Panc1 (cell line): ENCODE measurements around the gene LRMDA.

Experiments
- POLR2AphosphoS5 ChIP-seq: IDR thresholded peaks from 2 replicates; pipeline ENCODE4 v1.6.1; 2012; ENCODE audit warnings: mild to moderate bottlenecking, low read depth, low read length, moderate library complexity
- REST ChIP-seq, 2 experiments: IDR thresholded peaks; 2 replicates each; pipeline ENCODE4 v1.6.1; 2011 to 2012; ENCODE audit warnings: low read depth in 2 of 2, control low read depth in 1 of 2, low read length in 1 of 2, mild to moderate bottlenecking in 1 of 2, moderate library complexity in 1 of 2; ENCODE audit not compliant: insufficient read depth in 1 of 2
- SIN3A ChIP-seq: IDR thresholded peaks from 2 replicates; pipeline ENCODE4 v1.6.1; 2012; ENCODE audit warnings: low read depth, mild to moderate bottlenecking, low read length, moderate library complexity, borderline replicate concordance; ENCODE audit not compliant: insufficient read depth
- TF ChIP-seq, protein P1 (sequence below): fragments of 450-650 bp; IDR thresholded peaks from 2 replicates; pipeline ENCODE4 v1.5.1; 2017; ENCODE audit warnings: mild to moderate bottlenecking

DNA sequence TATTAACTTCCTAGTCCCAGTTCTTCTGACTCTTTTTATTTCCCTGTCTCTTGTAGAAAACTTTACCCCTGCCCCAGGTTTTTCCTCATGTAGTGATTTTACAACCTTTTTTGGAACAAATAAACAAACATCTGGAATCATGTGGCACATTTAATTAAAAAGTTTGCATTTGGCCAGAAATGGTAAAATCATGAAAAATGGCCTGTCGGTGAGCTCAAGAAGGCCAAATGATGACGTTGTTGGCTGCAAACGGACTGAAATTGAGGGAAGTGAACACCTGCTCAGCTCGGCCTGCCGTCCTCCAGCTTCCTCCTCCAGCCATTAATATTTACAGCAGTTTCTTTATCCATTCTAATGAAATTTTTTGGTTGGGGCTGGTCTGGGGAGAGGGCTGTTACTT lies 902.8 kb downstream of the LRMDA start:
- TF ChIP-seq, protein P1, sequence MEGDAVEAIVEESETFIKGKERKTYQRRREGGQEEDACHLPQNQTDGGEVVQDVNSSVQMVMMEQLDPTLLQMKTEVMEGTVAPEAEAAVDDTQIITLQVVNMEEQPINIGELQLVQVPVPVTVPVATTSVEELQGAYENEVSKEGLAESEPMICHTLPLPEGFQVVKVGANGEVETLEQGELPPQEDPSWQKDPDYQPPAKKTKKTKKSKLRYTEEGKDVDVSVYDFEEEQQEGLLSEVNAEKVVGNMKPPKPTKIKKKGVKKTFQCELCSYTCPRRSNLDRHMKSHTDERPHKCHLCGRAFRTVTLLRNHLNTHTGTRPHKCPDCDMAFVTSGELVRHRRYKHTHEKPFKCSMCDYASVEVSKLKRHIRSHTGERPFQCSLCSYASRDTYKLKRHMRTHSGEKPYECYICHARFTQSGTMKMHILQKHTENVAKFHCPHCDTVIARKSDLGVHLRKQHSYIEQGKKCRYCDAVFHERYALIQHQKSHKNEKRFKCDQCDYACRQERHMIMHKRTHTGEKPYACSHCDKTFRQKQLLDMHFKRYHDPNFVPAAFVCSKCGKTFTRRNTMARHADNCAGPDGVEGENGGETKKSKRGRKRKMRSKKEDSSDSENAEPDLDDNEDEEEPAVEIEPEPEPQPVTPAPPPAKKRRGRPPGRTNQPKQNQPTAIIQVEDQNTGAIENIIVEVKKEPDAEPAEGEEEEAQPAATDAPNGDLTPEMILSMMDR, result no peak
- TF ChIP-seq SIN3A, result no peak
- no peak for TF ChIP-seq POLR2AphosphoS5
- no peak for TF ChIP-seq REST (IDR thresholded peaks at IDR 0.05; ENCODE audit: insufficient read depth in 1 of 2, low read depth in 2 of 2, low read length in 1 of 2)
